GM18508 (cell line): Measurements from ENCODE around the gene PTPRD.
"Not testable (repeated sequence)": the region's sequence is repeated elsewhere in the genome, so short reads cannot be mapped to it uniquely, and the experiment has no call there.

Experiments
- ATAC-seq: cut with Tn5 transposase; IDR thresholded peaks from one replicate; pipeline ENCODE4 v1.9.1; 2021; ENCODE audit warnings: moderate number of reproducible peaks; ENCODE audit not compliant: insufficient read depth, unreplicated experiment

PTPRD gene

DNA sequence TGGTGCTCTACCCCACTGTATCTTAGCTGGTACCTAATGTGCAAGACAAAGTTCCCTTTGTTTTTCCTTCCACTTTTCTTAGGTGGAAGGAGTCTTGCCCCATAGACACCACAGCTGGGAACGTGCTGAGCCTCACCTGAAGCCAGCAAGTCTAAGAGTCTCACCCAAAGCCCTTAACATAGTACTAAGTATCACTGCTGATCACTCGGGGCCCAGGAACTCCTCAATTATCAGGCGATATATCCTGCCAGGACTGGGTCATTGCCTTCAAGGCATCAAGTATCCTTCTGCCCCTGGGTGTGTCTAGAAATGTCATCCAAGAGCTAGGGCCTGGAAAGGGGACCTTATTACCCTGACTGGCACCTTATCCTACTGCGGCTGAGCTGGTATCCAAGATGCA, 123.9 kb downstream of the PTPRD start:
- no peak for ATAC-seq

DNA sequence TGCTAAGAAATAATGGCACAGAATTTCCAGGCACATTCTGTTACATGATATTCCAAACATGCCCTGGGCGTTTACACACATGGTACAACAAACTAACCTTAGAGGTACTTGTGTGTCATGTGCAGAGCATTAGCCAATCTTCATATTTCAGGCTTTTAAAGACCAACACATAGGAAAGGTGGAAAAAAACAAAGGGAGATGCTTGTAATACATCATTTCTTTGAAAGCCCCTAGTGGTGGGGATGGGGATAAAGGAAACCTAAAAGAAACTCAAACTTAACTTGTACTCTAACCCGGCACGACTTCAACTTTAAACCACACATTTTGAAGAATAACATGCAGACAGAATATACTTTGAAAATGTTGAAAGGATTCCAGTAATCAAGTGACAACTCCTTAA, 133.6 kb downstream of the PTPRD start:
- no peak for ATAC-seq

DNA sequence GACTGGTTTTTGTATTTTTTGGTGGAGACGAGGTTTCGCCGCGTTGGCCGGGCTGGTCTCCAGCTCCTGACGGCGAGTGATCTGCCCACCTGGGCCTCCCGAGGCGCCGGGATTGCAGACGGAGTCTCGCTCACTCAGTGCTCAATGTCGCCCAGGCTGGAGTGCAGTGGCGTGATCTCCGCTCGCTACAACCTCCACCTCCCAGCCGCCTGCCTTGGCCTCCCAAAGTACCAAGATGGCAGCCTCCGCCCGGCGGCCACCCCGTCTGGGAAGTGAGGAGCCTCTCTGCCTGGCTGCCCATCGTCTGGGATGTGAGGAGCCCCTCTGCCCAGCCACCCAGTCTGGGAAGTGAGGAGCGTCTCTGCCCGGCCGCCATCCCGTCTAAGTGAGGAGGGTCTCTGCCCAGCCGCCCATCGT, 163.6 kb downstream of the PTPRD start:
- not testable (repeated sequence) for ATAC-seq

DNA sequence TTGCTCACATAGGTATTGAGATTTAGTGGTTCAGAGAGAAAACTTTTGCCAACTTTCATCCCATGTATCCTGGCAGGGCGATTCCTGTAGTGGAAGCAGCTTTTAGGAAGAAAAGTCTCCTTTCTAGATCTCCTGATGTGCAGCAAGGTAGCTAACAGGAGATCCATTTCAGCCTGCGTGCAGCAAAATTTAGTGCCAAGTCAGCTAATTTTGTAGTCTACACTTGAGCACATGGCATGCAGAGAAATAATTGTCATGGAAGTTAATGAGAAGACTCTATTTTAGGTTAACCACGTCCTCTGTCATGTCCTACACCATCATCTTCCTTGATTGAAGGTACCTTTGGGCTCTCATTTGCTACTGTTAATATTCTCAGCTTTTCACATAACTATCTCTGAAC, 165.8 kb downstream of the PTPRD start:
- ATAC-seq, result no peak

DNA sequence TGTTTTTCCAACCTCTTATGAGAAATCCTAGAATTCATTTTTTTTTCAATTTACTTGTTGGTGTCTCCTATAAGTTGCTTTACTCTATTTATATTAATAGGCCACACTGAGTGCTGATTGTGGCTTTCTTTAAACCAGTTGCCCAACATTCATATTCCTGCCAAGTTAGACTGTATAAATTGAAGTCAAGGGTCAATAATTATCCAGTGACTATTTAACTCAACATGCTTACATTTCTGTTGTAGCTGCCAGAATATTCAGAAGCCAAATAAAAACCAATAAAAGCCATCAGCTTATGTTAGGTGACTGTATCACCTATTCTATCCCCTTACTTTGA, 169.0 kb downstream of the PTPRD start:
- no peak for ATAC-seq

DNA sequence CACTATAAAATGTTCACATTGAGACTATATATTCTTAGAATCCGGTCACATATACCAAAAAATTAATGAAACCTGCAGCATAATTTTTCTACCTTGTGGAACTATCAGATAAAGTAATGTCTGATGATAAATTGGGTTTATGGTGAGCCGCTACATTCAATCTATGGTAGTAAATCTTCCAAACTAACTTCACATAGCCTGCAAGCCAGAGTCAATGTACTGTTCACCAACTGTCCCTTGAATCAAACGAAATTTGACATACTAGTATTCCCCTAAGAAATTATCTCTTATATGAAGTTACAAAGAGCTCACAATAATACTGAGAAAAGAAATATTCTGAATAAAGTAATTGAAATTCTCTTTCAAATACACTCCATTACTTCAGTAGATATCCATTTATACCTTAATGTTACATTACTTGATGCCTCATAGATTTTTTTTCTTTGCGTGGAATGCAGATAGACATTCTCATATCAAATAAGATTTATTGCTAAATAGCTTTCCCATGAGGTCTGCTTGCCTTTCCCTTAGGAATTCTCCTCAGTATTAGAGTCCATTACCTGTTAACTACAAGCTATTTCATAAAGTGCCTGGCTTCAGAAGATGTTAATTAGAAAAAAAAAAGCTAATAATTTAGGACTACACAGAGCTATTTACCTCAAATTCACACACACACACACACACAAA, 169.5 kb downstream of the PTPRD start:
- no peak for ATAC-seq

DNA sequence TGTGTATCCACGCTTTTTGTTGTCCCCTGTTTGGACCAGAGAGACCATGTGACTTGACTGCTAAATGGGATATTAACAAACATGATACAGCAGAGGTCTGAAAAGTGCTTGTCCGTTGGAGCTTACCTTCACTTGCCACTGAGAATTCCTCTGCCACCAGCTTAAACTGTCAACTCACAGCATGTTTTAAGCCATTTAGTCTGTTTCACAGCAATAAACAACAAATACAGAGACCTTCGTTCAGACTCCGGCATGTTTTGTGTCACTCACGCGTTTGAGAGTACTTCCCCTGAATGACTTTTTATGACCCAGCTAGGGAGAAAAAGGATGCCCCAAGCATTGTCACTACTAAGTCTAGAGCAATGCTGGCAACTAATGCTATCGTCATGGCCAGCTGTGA, 173.8 kb downstream of the PTPRD start:
- ATAC-seq, result no peak

DNA sequence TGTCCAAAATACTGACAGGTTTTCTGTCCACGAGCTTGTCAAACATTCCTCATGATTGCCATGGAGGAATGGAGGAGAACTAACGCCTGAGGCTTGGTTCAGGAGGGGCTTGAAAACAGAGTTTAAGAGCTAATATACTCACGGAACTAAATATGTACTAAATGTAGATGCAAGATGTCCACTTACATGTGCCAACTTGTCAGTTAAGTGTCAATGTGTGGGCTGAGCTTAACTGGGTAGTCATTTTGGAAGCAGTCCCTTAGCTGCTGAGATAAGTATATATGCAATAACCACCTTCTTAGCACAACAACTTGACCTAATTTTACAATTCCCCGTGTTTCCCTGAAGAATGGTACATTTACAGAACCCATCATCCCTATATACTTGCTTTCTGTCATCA, 176.0 kb downstream of the PTPRD start:
- no peak for ATAC-seq

DNA sequence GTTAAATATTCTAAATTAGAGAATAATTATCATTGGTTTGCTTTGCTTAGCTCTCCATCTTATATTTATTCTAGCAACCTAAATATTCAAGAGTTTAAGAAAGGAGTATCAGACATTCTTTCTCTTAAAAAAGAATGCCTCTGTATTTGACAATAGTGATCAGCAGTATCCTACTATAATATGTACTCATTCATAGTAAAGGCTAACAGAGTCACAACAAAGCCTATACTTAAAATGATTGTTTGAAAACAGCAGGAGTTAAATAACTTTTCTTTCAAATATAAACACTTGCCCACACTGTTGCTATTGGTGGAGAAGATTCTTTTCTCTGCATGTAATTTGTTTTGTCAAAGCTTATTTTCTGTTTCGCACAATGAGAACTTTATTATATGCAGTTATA, 178.4 kb downstream of the PTPRD start:
- no peak for ATAC-seq

DNA sequence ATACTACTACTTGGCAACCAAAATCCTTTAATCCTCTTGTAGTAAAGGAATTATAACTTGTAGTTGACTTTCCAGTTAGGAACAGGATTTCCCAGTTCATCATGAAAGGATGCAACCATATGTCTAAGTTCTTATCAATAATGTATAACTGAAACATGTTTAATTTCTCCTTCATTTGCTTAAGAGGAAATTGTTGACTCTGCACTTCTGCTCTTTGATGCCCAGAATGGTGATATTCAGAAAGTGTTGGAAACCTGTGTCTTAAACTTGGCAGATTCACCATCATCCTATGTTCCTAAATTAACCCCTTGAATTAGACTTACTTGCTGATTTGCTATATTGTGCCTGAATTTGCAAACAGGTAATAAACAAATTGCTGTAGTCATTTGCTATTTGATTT, 201.5 kb downstream of the PTPRD start:
- no peak for ATAC-seq

DNA sequence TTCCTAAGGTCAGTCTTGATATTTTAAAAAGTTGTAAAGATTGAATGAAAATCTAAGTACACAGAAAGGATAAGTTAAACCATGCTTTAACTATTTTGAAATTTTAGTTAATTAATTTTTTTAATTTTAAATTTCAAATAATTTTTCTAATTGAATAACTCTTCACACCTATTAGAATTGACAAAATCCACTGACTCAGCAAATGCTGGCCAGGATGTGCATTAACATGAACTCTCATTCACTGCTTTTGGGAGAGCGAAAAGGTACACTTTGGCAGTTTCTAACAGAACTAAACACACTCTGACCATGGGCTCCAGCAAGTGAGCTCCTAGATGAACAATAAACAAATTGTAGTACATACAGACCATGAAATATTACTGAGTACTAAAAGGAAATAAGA, 209.5 kb downstream of the PTPRD start:
- ATAC-seq, result no peak

DNA sequence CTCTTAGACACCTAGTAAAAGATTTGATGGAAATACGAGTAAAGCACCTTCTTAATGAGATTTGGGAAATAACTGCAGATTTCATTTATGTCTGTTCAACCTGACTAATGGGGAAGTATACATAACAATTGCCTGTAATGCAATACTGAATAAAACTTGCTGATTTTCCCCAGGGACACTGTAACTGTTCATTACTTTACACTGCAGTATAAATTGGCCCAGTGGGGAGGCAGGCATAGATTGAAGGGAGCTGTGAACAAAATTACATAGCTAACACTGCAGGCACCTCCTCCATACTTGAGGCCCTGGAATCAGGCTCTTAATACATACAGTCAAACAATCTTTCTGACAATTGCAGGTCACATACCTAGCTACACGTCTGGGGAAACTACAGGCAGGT, 216.2 kb downstream of the PTPRD start:
- no peak for ATAC-seq

DNA sequence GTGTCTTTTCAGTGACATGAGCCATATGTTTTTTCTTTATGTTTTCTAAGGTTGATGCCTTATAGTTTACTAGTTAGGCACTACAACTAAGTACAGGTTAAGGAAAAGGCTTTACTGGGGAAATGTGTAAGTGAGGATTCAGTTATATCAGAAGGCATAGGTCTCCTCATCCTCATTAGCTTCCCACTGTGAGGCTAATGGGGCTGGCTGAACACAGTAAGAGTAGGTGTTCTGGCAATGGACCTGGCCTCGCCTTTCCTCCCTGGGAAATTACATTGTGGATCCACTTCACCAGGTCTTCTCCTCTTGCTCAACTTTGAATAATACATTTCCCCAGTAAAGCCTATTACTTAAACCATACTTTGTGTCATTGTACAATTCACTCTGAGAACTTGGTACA, 225.5 kb downstream of the PTPRD start:
- no peak for ATAC-seq

DNA sequence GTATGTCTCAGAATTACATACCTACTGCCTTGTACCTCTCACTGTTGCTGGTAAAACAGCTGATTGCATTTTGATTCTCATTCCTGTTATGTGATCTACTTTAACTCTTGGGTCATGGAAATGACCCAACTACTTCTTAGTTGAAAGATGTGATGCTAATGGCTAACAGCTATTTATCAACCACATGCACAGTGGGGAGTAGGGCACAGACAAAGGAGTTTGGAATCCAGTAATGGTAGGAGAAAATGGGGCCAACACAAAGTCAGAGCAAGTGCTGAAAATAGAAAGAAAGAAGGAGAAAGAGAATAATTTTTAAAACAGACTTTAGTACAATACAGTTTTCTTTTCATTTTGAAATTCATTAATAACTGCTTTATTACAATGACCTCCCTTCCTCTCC, 241.0 kb downstream of the PTPRD start:
- ATAC-seq, result no peak

DNA sequence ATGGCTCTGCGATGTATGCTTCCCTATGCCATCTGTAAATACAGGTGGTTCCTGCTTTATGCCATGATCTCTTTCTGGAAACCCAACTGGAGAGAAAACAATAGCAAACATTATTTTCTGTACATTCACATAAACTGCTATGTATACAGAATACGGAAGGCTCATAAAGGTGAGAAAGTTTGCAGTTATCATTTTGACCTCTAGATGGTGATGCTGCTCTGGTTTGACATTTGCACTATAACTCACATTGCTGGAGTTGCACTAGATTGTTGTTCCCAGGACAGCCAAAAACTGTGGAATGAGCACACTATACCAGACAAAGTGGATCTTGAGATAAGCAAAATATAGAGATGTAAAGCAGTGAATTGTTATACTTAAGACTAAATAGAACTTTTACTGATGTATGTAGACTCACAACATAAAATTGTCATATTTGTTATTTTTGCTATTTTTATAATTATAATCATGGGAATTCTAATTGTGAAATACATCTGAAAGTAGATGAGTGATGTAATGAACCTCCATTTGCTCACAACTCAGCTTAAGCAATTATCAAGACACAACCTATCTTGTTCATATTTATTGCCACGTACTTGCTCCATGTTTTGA, 246.5 kb downstream of the PTPRD start:
- ATAC-seq, result peak; percentile 91

DNA sequence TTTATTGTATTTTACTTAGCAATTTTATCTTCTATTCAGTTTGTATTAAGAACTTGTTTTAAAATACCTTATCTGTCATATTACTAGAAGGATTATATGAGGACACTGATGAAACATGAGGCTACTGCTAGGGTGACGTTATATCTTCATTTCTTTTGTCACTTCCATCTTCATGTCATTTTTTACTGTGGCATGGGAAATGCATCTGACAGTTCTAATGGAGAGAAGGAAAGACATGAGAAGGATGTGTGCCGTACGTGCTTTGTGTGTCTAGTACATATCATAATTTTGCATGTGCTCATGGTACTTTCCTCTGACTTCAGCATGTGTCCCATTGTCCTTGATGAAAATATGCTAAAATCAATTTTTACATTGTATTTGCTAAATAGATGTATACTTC, 258.2 kb downstream of the PTPRD start:
- no peak for ATAC-seq

DNA sequence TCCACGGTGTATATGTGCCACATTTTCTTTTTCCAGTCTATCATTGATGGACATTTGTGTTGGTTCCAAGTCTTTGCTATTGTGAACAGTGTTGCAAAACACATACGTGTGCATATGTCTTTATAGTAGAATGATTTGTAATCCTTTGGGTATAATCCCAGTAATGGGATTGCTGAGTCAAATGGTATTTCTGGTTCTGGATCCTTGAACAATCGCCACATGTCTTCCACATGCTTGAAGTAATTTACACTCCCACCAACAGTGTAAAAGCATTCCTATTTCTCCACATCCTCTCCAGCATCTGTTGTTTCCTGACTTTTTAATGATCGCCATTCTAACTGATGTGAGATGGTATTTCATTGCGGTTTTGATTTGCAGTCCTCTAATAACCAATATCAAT, 267.2 kb downstream of the PTPRD start:
- not testable (repeated sequence) for ATAC-seq

DNA sequence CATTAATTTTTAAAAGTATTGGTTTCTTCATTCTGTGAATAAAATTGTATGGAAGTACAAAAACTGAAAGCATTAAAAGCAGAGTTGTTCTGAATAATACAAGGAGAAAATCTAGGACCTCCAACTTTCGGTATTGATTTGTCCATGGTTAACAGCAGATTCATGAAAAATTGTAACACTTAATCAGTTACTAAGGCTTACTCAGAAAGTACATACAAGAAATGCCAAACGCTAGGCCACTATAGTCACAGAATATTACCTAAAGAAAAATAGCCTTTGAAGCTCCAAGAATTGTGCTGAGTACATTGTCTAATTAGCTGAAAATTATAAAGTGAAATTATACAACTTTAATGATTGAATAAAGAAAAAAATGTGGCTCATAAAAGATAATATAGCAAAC, 271.7 kb downstream of the PTPRD start:
- no peak for ATAC-seq

DNA sequence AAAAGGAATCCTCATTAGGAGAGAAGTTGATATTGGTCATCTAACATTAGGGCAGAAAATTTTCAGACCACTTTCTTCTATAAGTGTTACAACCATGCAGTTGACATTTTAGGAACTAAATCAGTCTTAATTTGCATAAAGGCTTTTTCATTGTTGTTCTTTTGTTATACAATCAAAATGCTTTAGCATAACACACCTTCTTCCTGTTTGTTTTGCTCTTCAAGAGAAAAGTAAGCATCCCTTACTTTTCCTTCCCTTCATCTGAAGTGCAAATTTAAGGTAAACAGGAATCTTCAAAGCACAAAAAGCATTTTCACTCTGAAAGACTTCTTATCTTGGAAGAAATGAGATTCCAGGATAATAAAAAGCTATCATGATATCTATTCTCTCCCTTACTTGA, 273.6 kb downstream of the PTPRD start:
- no peak for ATAC-seq

DNA sequence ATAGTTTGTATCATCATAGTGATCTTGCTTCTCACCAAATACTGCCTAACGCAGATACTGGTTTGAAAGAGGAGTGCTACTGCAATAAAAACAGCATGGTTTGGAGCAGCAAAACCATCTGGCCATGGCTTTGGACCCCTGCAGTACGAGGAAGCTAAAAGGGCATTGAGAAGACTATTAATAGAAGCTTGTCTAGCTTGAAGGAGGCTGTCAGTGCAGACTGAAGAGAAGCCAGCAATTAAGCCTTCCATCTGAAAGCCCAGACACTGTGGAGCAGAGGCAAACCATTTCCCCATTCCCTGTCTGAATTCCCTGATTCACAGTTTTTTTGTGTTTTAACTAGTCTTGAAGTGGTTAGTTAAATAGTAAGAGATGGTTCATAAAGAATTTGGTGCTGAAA, 281.6 kb downstream of the PTPRD start:
- ATAC-seq, result no peak

DNA sequence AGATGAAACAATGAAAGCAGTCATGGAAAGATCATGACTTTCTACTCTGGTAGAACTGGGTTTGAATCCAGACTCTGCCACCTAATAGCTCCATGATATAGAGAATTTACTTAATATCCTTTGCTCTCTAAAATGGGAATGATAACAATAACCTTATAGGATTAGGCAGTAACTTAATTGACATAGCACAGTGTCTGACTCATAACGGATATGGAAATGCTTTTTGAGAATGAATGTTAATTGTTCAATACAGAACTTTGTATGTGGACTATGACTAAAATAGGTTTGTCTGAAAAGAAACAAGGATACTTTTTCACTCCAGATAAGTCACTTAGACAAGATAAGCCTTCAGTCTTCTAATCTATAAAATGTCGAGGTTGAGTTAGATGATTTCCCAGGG, 330.7 kb downstream of the PTPRD start:
- no peak for ATAC-seq

DNA sequence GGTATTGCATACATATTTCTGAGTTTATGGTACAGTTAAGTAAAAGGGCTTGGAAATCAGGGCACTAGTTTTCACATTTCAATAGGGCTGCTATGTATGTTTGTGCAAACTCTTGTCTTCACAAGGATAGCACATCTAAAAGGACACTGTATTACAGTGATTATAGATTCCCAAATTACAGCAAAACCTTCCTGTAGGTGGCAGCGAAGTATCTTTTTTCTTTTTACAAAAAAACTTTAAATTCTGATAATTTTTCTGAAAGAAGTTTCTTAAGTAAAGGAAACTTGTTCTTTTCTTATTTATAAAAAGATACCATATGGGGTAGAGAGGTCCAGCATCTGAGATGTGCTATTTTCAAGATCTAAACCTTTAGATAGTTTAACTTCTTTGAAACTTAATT, 337.8 kb downstream of the PTPRD start:
- no peak for ATAC-seq

DNA sequence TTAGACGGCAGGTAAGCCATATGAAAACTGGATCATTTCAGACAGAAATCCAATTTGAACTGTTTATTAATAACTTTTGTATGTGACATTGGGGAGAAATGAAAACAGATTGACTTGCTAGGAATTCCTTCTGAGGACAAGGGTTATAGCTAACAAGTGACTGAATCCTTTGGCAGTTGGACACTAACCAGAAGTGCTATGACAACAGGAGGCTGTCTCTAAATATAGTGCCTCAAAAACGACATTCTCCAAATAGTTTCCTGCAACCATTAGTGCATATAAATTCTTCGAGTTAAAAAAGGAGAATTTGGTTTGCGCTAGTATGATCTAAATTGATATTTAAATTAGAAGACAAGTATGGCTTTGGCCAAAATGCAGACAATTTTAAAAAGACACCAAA, 338.6 kb downstream of the PTPRD start:
- ATAC-seq, result no peak
